ENCODE measurements around the gene HSD17B8. TPM values are rescaled to one million over a fixed set of nuclear protein-coding genes. Genes with fewer than 3 reads are reported as not detected.
A peak's percentile ranks its signal among the peaks of the same experiment; 100 is the strongest.

HSD17B8 gene
- polyA plus RNA-seq, 1 of the 3 experiments (the other 2 are of a cell fraction): 37.5 TPM

DNA sequence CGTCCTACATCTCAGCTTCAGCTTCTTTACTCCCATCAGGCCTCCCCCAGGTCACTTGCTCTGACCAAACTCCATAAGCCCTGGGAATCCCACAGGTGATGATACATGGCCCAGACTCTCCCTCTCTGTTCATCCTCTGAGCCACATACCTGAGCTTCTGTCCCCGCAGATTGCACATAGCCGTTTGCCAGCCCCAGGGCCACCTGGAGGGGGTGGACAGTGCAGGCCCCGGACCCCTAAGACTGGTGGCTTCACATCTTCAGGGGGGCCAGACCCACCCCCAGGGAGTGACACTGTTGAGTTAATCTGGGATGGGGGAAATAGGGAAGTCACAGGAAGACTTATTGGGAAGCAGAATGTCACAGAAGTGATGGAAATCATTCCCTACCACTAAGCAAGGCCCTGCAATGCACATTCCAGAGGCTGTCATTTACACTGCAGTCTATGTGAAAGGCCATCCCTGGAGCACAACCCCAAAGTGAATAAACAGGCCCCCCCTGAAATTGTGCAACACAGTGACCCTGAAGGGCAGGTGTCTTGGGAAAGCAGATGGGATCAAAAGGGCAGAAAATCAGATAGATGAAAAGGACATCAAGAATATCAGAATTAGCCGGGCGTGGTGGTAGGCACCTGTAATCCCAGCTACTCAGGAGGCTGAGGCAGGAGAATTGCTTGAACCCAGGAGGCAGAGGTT, 6.1 kb upstream of the HSD17B8 start:
- Histone ChIP-seq H3K9me3 (no peaks in the 10 kb centered on the region), H3K9me2 (no peaks in the 10 kb centered on the region), H3K36me3 (replicated peaks in 1 of 2; ENCODE audit: control insufficient read depth in 1 of 2, insufficient read depth in 2 of 2, low read length in 1 of 2) (peaks cover 32 to 53% of the 10 kb centered on the region in 2 experiments), H3K79me2 (ENCODE audit: insufficient read depth) (peaks cover 57% of the 10 kb centered on the region), H3K4me2 (peak overlapping the region; percentile 98; the same call in 1 of the 2 replicates), H3K27me3 (ENCODE audit: insufficient read depth) (no peaks in the 10 kb centered on the region), H2AFZ (ENCODE audit: low read depth) (no peak overlapping the region), H3K9ac (no peak overlapping the region), H3K4me3 (ENCODE audit: low read depth in 2 of 2, low read length in 1 of 2) (peak overlapping the region in 1 of 2 experiments; percentile 82; a peak in 2 of 4 replicates), H4K20me1 (ENCODE audit: insufficient read depth) (peaks cover 26% of the 10 kb centered on the region), H3K27ac (ENCODE audit: low read depth in 2 of 2, low read length in 1 of 2) (no peak overlapping the region), H3K4me1 (ENCODE audit: control insufficient read depth in 1 of 2, insufficient read depth in 2 of 2, low read depth in 1 of 2, low read length in 1 of 2) (peaks cover 11 to 27% of the 10 kb centered on the region in 2 experiments; a peak in 2 of 4 replicates), H3F3A (replicated peaks; ENCODE audit: insufficient read depth) (peaks cover 11% of the 10 kb centered on the region)
- TF ChIP-seq PBX3 (IDR thresholded peaks at IDR 0.05) (no peak), POLR2AphosphoS5 (IDR thresholded peaks at IDR 0.05; ENCODE audit: low read depth, low read length) (no peak), FOSL2 (IDR thresholded peaks at IDR 0.05; ENCODE audit: borderline replicate concordance, low read depth) (no peak), MAX (IDR thresholded peaks at IDR 0.05; ENCODE audit: low read depth) (no peak), IRF3 (IDR thresholded peaks at IDR 0.05; ENCODE audit: low read depth, low read length) (no peak), RXRA (IDR thresholded peaks at IDR 0.05; ENCODE audit: borderline replicate concordance, low read depth) (no peak), FOXM1 (IDR thresholded peaks at IDR 0.05; ENCODE audit: low read depth) (no peak), RAD21 (IDR thresholded peaks at IDR 0.05; ENCODE audit: low read length) (no peak), RCOR1 (IDR thresholded peaks at IDR 0.05; ENCODE audit: low read length) (no peak), TEAD4 (IDR thresholded peaks at IDR 0.05; ENCODE audit: borderline replicate concordance, insufficient read depth) (no peak), USF2 (IDR thresholded peaks at IDR 0.05; ENCODE audit: borderline replicate concordance, low read depth, low read length) (no peak)
- TF ChIP-seq, protein P1, sequence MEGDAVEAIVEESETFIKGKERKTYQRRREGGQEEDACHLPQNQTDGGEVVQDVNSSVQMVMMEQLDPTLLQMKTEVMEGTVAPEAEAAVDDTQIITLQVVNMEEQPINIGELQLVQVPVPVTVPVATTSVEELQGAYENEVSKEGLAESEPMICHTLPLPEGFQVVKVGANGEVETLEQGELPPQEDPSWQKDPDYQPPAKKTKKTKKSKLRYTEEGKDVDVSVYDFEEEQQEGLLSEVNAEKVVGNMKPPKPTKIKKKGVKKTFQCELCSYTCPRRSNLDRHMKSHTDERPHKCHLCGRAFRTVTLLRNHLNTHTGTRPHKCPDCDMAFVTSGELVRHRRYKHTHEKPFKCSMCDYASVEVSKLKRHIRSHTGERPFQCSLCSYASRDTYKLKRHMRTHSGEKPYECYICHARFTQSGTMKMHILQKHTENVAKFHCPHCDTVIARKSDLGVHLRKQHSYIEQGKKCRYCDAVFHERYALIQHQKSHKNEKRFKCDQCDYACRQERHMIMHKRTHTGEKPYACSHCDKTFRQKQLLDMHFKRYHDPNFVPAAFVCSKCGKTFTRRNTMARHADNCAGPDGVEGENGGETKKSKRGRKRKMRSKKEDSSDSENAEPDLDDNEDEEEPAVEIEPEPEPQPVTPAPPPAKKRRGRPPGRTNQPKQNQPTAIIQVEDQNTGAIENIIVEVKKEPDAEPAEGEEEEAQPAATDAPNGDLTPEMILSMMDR (IDR thresholded peaks at IDR 0.05): no peak
- CTCF ChIA-PET: interaction anchor here (0.7 to 3.7 kb wide), 16 partner anchors 9 to 272 kb away, joined by 3 to 50 read pairs (median 6); partner anchors contain the start of gene RING1
- 92% methylated on average over 6 of the region's 6 CpGs for WGBS (ENCODE audit: low lambda C conversion rate)
- POLR2A ChIA-PET: interaction anchor here (0.6 kb wide), 1 partner anchor 78 kb away, joined by 3 read pairs; the partner anchor contains the start of gene B3GALT4
- no peak for DNase-seq

Measured in SK-N-SH (cell line).